Choroid plexus epithelial cell (primary cell): ENCODE data around the gene PLCH1.
A peak's percentile ranks its signal among the peaks of the same experiment; 100 is the strongest.

Source experiments
- DNase-seq: peaks from one replicate; pipeline ENCODE4 v3.0.0-alpha.2; 2010; ENCODE audit warnings: low read depth
- H3K4me3 ChIP-seq: 2 replicates; pipeline ENCODE4 v1.5.1; 2011; ENCODE audit warnings: low read depth, mild to moderate bottlenecking, control low read depth, low read length, moderate library complexity
- TF ChIP-seq, protein P1 (sequence below): conservative IDR thresholded peaks from 2 replicates; pipeline ENCODE4 v1.5.1; 2011; ENCODE audit warnings: low read depth, mild to moderate bottlenecking, control low read depth, inconsistent platforms, low read length, moderate library complexity

PLCH1 gene

DNA sequence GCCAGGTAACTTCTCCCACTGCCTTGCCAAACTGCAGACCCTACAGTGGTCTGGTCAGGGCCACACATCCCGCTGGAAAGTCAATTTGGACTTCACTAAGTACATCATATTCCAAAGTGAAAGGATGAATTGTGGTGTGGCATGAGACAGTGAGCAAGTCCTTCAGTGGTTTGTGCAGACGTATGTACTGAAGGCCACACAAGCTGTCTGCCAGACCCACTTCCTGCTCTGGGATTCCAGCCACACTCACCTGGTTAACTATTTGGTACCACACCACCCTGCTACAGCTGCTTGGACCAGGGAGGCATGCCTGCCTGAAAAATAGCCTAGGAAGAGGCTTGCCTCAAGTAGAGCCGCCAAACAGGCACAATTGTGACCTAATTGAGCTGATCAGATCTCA is 357.3 kb downstream of the PLCH1 start:
- H3K4me3 ChIP-seq, result no peak overlapping the region
- DNase-seq, result no peak
- TF ChIP-seq, protein P1, sequence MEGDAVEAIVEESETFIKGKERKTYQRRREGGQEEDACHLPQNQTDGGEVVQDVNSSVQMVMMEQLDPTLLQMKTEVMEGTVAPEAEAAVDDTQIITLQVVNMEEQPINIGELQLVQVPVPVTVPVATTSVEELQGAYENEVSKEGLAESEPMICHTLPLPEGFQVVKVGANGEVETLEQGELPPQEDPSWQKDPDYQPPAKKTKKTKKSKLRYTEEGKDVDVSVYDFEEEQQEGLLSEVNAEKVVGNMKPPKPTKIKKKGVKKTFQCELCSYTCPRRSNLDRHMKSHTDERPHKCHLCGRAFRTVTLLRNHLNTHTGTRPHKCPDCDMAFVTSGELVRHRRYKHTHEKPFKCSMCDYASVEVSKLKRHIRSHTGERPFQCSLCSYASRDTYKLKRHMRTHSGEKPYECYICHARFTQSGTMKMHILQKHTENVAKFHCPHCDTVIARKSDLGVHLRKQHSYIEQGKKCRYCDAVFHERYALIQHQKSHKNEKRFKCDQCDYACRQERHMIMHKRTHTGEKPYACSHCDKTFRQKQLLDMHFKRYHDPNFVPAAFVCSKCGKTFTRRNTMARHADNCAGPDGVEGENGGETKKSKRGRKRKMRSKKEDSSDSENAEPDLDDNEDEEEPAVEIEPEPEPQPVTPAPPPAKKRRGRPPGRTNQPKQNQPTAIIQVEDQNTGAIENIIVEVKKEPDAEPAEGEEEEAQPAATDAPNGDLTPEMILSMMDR, result no peak

DNA sequence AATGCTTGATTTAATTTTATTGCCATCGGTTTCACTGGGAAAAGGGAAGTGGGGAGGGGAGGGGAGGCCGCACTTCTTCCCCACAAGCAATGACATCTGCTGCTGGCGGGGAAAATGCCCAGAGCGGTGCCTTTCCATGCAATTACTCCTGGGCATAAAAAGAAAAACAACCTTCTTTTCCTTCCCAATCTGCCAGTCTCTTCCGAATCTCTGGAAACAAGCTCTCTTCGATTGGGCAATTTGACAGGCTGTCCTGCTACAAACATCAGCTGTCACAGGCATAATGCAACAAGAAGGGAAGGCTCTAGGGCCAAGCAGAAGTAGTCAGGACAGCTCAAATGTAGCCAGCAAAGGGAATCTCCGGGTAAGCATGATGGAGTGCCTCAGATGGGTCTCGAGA is 358.0 kb downstream of the PLCH1 start:
- TF ChIP-seq, protein P1, result no peak
- no peak for DNase-seq
- H3K4me3 ChIP-seq, result no peak overlapping the region

DNA sequence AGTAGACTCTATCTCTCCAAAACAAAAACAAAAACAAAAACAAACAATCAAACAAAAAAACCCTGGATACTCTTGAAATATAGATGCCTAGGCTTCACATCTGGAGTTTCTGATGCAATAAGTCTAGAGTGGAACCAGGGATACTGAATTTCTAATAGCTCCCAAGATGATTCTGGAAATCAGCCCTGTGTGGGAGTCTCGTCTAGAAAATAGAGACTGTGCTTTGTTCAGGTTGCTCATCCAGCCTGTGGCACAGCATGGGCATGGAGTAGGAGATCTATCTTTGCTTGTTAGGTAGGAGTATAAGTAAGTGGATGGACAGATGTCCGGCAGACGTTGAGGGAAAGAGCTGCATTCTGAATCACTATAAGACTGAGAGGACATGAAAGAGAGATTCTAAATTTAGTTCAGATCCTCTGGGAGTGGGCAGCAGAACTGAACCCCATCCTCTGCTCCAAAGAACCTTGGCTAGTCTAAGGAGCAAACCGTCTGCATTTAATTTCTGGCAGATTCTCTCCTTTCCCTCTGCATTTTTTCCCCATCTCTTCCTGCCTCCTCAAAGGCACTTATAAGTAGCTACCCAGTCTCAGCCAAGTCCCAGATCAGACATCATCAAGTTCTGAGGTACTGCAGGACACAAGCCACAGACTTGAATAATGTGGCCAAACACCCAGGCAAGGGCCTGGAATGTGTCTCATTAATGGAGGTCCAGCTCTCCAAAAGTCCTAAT is 358.8 kb downstream of the PLCH1 start:
- no peak for DNase-seq
- no peak overlapping the region for H3K4me3 ChIP-seq
- TF ChIP-seq, protein P1, result no peak

DNA sequence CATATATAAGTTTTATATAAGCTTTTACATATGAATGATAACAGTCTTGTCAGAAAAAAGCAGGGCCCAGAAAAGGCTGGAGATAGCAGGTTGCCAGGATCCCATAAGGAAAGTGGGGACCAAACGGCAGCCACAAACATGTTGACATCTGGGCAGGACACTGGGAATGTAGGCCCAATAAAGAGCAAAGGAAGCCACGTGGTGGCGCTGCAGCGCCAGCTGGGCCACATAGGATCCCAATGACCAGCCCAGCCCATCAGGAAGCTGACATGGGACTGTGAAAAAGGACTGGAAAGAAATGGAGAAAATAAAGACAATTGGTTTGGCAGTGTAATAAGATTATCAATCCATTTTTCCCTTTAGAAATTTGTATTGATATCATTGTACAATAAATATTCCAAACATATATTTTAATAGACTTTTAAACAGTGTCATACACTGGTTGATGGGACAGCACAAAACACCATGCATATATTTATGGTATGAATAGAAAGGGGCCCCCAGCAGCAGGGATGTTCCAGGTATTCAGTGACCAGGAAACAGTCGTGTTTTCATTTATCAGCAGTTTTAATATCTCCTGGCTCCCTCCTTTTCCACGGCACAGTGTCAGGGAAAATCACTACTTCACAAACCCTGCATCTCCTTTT is 362.4 kb downstream of the PLCH1 start:
- DNase-seq, result peak; percentile 70
- TF ChIP-seq, protein P1, result peak; percentile 93

DNA sequence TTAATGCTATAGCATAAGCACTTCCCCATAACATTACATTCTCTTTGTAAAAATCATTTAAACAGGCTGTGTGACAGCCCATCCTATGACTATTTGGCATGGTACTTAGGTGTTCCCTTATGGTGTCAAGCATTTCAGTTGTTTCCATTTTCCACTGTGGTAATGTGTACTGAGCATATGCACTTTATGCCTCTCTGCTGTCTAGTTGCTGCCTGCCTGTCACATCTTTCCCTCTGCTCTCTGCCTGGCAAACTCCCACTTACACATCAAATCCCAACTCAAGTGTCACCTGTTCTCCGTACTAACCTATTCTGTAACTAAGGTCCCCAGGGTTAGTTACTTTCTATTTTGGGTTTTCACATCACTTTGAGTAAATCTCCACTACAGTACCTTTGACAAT is 367.0 kb downstream of the PLCH1 start:
- H3K4me3 ChIP-seq, result no peak overlapping the region
- TF ChIP-seq, protein P1, result no peak
- DNase-seq, result no peak

More for the DNA sequence above, 362.4 kb downstream of the PLCH1 start:
- H3K4me3 ChIP-seq, result no peak overlapping the region

DNA sequence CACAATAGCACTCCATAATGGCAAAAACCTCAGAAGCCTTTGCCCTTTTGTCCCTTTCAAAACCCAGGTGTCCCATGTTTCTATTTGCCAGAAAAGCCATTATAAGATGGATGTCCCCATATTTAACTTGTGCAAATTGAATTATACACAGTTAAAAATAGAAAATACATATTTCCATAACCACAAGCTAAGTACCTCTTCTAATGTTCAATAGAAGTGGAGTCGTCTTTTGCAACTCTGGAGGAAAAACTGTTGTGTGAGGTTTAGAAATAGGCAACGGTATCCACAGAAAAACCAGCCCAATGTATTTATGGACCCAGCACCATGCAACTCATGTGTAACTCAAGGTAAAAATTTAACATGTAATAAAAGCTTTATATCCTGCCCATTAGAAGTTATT is 367.8 kb downstream of the PLCH1 start:
- TF ChIP-seq, protein P1, result no peak
- no peak overlapping the region for H3K4me3 ChIP-seq
- no peak for DNase-seq

DNA sequence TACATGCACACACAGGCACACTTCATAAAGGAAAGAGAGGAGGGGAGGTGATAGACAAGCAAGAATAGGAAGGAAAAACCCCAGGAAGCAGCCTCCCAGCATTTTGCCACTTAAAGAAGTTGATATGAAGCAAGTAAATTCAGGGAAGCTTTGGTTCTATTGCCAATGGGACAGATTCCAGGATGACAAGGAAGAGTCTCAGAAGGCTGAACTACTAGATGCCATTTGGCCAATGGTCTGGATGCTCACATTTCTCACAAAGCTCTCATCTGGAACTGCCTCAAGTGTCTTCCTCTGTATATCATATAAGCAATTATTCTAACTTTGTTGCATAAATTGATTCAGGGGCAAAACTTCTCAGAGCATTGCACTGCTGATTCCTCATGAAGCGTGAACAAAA is 372.6 kb downstream of the PLCH1 start:
- no peak for DNase-seq
- H3K4me3 ChIP-seq, result no peak overlapping the region
- TF ChIP-seq, protein P1, result no peak
